GM21447 (cell line): ENCODE results near the gene CYB5A.
"Not testable (repeated sequence)": the region's sequence is repeated elsewhere in the genome, so short reads cannot be mapped to it uniquely, and the experiment has no call there.

Source experiments
- ATAC-seq: cut with Tn5 transposase; IDR thresholded peaks from one replicate; pipeline ENCODE4 v1.9.1; 2021; ENCODE audit not compliant: unreplicated experiment

The CYB5A gene

DNA sequence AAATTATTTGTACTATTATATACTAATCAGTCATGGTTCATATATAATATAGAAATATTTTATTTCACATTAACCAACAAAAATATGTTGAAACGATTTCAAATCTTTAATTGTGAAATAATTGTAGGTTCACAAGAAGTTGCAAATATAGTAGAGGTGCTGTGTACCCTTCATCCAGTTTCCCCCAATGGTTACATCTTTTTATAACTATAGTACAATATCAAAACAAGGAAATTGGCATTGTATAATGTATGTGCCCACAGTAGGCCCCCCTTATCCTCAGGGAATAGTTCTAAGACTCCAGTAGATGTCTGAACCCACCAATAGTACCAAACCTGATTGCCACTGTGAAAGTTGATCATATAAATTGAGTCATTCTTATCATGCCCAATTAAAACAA lies 7.4 kb upstream of the CYB5A start:
- no peak for ATAC-seq

DNA sequence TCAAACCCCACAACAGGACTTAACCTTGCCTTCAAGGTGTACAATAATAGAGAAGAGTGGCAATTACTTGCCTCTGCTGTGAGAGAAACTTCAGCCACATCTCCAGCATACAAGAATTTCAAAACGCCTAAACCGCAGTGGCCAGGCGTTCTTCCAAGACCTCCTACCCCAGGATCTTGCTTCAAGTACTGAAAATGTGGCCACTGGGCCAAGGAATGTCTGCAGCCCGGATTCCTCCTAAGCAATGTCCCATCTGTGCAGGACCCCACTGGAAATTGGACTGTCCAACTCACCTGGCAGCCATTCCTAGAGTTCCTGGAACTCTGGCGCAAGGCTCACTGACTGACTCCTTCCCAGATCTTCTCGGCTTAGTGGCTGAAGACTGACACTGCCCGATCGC lies 2.8 kb upstream of the CYB5A start:
- no peak for ATAC-seq

DNA sequence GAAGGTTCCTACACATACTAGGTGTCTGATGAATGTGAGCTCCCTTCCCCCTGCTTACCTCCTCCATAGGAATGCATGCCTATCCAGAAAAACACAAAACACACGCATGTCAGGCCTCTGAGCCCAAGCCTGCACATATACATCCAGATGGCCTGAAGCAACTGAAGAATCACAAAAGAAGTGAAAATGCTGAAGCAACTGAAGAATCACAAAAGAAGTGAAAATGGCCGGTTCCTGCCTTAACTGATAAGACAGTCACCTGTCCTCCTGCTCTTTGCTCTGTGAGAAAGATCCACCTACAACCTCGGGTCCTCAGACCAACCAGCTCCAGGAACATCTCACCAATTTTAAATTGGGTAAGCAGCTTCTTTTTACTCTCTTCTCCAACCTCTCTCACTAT lies 1.2 kb upstream of the CYB5A start:
- not testable (repeated sequence) for ATAC-seq

DNA sequence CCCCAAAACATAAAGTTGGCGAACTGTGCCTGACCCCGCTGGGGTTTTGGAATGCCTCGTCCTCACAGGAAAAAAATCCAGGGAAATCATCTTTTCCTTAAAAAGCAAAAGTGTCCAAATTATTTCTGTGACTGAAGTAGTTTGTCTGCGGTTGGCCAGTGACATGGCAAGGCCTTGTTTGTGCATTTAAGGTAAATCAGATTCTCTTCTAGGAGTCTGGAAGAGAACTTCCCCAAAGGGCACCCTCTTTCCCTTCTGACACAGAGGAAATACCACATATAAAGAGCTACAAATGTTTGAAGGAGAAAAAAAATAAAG lies 737 bp upstream of the CYB5A start:
- ATAC-seq = no peak

DNA sequence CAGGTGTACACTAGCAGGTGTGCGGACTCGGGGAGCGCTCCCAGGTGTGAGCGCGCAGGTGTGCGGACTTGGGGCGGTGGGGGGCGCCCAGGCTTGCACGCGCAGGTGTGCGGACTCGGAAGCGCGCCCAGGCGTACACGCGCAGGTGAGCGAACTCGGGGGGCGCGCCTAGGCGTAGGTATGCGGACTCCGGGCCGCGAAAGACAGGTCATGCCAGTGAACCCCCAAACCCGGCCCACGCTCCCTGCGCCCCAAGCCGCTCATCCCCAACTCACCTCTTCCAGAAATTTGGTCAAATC lies 342 bp downstream of the CYB5A start:
- ATAC-seq = no peak

DNA sequence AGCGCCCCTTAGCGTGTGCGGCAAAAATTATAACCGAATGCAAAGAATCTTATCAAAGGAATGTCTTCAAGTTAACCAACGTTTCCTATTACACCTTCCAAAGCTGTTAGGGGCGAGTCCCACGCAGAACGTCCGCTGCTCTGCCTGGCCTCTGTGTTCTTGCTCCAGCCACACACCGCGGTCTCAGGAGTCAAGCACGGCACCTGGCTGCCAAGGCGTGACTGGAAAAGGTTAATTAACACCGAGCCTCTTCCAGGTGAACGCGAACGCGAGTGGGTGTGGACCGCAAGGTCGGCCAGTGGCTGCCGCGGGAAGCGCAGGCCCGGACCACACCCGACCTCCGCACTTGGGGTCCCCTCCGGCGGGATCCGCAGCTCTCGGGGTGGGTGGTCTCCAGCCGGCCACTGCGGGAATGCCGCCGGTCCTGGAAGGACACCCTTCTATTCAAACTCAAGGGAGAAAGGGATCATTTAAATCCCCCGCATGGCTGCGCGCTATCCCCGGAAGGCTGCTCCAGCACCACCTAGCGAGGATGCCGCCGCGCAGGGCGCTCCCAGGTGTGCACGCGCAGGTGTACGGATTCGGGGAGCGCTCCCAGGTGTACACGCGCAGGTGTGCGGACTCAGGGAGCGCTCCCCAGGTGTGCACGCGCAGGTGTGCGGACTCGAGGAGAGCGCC lies 830 bp downstream of the CYB5A start:
- ATAC-seq = no peak

DNA sequence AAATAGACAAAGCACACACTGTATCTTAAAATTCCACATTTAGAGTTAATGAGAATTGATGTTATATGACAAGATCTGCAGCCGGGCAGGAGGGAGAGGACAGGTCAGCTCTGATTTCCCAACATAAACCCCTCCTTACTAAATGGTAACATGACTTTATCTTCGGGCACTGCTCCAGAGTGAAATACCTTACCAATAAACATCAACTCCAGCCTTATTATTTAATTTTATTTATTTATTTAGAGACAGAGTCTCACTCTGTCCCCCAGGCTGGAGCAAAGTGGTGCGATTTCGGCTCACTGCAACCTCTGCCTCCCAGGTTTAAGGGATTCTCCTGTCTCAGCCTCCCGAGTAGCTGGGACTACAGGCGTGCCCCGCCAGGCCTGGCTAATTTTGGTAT lies 1.7 kb downstream of the CYB5A start:
- ATAC-seq = no peak

DNA sequence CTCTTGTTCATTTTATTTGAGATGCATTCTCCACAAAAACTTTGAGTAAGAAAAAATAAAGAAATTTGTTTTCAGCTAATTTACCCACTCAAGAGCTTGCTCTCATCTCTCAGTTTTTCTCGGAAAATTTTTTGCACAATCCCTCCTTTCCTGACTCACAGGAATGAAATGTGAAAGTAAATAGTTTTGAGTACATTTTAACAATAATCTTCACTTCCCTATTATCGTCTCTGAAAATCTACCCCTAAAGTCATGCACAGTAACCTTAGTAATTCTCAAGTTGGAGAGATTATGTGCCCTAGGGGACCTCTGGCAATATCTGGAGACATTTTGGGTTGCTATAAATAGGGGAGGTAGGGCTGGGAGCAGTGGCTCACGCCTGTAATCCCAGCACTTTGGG lies 2.6 kb downstream of the CYB5A start:
- ATAC-seq = no peak

DNA sequence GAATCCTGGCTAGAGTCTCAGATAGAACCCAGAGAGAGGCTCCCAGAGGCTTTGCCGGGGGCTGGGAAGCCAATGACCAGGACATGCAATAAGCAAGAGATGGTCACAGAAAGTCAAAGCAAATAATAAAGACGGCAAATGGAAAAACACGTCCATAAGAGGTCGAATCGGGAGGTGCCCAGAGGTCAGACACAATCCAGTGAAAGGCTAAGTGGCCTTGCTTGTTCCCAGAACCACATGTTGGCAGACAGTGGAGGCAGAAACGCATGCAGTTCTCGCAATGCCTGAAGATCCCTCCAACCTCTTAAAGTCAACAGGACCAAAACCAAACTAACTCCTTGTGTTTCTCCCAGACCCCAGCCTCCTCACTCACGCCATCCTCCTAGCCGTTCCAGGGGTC lies 3.0 kb downstream of the CYB5A start:
- ATAC-seq = no peak

DNA sequence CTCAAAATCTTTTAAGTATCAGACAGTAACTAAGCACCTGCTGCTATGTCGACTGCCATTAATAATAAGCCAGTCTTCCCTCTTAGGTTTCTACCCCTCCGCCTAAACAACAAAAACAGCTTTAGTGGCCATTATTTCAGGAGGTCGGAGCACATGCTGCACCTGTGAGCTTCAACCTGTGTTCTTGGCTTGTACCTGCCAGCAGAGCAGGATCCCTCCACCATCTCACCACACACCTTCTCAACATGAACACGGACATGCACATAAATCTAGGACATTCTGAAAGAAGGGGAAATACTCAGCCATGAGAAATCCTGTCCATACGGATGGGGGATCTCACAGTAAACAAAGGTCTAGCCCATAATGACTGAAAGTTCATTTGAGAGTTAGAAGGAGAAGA lies 3.7 kb downstream of the CYB5A start:
- ATAC-seq = no peak

DNA sequence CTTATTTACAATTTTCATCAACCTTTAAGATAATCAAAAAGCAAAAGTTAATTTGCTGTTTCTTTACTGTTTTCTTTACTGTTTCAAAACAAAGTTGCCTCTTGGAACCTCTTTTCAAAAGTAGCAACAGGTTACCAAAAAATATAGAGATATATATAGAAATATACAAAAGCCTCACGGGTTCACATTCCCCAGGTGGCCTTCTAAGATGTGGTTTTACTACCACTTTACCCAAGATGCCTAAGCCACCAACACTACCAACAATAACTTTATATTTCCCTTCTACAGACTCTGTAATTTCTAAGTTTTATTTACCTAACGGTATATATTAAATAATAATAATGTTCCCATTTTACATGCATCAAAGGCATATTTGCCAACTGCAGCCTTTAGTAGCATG lies 4.9 kb downstream of the CYB5A start:
- no peak for ATAC-seq

DNA sequence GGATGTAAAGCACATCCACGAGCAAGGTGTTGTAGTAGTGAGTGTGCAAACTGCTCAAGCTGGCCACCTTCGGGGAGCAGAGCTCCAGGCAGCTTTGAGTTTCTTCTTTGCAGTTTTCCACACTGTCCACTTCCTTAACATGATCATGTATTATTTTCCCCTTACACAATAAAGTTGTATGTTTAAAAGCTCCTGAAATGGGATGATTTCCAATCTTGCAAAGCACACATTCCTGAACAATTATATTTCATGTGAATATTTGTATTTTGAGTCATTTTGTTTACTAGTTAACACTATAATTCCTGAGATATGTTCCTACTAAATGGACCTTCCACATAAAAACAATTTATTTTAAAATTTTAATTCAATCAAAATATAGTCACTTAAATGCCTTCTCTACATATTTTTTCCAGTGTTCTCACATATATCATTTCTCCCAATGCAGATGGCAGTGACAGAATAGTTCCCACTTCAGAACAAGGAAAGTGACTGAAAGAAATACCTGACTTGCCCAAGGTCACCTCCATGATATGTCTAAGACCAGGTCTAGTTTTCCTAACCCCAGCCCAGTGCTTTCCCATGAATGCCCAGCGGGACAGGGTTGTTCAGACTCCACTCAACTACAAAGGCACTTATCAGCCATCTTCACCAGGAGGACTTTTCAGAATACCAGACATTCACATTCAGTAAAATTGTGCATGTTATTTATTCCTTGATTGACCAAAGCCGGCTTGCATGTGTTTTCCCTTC lies 5.5 kb downstream of the CYB5A start:
- ATAC-seq = no peak

DNA sequence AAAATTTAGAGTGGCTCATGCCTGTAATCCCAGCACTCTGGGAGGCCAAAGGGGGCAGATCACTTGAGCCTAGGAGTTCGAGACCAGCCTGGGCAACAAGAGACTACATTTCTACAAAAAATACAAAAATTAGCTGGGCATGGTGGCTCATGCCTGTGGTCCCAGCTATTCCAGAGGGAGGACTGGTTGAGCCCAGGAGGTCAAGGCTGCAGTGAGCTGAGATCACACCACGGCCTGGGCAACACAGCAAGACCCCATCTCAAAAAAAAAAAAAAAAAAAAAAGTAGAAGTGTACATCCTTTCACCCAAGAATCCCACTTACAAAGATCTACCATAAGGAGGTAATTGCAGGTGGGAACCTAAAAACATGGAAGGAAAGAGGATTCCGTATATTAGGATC lies 6.2 kb downstream of the CYB5A start:
- not testable (repeated sequence) for ATAC-seq

DNA sequence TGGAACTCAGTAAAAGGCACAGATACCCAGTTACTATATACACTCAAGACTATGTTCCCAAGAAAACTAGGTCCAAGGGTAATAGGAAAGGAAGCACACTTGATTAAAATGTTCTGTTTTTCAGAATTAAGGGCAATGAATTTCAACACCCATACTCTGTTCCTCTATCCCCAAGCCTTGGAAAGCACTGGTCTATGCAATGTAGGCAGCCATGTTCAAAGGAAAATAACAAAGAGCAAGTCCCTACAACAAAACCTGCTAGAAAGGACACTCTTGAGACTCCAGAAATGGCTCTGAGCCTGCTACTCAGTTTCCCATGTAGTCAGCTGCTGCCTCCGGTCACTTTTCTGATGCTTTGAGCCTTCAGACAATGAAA lies 6.8 kb downstream of the CYB5A start:
- ATAC-seq = no peak

DNA sequence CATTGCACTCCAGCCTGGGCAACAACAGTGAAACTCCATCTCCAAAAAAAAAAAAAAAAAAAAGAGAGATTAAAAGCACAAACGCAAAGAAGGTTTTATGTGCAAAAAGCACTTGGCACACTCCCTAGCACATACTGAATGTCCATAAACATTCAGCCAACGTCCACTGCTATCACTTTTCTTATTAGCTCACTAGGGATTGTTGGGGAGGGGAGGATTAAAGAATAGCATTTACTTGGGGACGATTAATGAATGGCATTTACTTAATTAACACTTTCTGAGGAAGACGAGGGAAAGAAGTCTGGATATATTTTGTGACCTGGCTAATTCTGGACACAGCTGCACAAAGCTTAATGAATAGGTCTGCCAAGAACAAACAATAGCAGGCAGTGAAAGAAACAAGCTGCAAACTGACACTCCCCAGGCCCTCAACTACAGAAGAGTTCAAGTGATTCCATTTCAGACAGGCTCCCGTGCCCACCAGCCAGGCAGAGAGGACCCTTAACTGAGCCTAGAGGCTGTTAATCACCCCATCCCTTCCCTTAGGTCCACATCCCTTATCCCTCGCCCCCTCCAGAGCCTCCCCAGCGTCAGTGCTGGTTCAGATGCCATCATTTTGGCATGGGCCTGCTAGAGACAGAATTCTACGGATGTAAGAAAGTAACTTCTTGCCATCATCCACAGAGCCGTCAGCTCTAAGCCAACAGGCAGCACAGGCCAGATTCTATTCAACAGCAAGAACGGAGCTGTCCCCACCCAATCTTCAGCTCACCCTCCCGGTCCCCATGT lies 7.4 kb downstream of the CYB5A start:
- ATAC-seq = no peak

DNA sequence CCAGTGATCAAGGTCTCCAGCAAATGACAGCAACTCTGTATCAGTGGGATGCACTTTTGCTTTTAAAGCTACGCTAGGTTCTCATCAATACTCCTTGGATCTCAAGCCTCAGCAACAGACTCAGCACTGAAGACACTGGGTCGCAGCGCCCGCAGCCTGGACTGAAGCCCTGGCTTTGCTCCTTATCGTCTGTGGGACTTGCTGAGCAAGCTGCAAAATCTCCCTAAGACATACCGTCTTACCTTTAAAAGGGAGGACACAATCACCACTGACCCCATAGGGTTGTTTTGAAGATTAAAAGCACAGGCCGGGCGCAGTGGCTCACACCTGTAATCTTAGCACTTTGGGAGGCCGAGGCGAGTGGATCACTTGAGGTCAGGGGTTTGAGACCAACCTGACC lies 8.1 kb downstream of the CYB5A start:
- no peak for ATAC-seq

DNA sequence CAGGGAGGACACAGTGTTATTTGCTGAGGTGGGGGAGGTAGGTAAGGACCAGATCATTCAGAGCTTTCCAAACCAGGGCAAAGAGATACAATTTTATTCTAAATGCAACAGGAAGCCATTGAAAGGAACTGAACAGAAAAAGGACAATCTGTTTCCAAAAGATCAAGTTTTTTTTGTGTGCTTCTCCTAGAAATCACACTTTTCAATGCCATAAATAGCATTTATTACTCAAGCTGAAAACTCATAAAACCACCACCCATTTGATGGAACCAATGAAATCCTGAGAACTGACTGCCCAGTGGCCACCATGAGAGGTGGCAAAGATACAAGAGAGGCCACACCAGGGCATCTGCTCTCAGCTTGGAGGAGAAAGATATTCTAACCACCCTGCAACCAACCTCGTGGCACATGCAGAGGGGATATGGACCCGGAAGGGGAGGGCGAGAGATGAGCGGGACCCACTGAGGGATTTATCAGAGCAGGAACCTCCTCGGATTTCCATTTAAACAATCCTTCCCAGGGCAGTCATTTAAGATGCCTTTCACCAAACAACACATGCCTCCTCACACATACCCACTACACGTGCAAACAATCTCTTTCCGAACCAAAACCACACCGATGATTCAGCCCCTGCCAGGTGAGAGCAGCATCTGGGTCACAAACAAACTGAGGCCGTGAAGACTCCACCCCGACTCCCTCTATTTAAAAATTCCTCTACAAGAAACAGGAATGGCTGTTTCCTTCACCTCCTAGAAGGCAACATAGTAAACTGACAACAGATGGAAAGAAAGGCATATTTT lies 8.8 kb downstream of the CYB5A start:
- ATAC-seq = no peak

DNA sequence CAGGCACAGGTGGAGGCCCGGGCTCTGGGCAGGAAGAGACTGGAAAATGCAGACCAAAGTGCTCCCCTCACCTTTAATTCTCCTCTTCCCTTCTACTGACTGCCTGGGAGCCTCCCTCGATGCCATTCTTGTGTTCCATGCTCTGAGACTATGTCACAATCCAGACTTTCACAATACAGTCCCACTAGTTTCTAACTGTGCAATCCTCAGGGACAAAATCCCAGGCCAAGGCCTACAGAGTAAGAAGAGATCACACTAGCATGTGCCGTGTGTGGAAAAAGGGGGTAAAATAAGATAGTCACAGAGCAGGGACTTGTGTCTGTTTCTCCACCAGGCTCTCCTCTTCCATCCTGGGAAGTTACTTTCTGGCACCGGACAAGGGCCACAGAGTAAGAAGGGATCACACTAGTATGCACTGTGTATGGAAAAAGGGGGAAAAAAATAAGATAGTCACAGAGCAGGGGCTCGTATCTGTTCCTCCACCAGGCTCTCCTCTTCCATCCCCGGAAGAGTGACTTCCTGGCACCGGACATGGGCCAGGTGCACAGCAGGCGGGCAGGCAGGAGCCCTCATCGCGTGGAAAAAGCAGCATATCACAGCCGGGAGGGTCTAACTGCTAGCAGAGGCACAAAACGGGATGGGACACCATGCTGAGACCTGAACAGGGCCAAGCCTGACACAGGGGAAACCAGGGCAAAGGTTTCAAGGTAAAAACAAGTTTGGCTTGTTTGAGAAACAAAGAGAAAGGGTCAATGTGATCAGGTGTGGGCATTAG lies 9.6 kb downstream of the CYB5A start:
- ATAC-seq = no peak

DNA sequence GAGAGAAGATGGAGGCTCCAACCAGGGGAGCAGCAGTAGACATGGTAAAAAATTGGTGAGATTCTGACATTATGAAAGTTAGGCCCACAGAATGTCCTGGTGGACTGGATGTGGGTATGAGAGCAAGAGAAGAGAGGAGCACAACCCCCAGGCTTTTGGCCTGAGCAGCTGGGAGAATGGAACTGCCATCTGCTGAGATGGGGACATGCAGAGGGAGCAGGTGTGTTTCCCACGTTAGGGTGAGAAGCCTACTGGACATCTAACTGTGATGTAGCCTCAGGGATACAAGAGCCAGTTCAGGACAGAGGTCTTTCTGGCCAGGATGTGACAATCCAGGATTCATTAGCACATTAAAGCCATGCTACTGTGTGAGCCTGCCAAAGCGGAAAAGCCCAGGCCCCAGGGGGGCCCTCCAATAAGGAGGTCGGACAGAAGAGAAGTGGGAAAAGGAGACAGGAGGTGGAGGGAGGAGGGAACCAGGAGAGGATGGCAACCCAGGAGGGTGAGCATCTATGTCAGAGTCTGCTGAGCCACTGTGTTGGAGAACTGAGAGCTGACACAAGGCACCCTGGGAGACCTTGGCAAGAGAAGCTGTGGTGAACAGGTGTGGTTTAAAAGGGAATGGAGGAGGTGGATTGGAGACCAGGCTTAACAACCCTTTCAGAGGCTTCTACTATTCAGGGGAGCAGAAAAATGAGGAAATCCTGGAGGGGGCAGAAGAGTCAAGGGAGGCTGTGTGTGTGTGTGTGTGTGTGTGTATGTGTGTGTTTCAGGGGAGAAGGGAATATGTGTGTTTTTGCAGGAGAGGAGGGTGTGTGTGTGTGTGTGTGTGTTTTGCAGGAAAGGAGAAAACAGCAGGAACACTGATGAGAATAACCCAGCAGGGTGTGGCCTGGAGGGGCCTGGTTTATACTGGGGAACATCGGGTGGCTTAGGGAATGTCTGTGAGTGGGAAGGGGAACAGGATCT lies 10.5 kb downstream of the CYB5A start:
- no peak for ATAC-seq

DNA sequence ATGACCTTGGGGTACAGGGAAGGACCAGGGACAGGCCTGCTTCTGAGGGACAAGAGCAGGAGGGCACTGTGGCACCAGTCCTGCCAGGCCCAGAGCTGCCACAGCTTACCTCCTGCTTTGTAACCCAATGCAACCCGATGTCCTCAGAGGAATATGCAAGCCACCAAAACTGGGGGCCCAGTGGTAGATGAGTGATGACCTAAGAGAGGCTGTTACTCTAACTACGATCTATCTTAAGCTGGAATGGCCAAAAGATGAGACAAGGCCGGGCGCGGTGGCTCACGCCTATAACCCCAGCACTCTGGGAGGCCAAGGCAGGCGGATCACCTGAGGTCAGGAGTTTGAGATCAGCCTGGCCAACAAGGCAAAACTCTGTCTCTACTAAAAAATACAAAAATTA lies 12.8 kb downstream of the CYB5A start:
- no peak for ATAC-seq
